KBM-7 (cell line): ENCODE results near the gene HOMEZ.
"Not testable (repeated sequence)": the region's sequence is repeated elsewhere in the genome, so short reads cannot be mapped to it uniquely, and the experiment has no call there.

ENCODE experiments used
- DNase-seq: peaks from one replicate; pipeline ENCODE4 v3.0.0-alpha.2; 2015
- in situ Hi-C: fragments of 300-500 bp; cut with MboI; formaldehyde crosslinking; loops from 2 replicates; pipeline ENCODE4 v1.14.3; 2020; ENCODE audit warnings: low sequenced_read_pairs, low pct_unique_long_range_greater_than_20kb, mixed read lengths

HOMEZ gene

DNA sequence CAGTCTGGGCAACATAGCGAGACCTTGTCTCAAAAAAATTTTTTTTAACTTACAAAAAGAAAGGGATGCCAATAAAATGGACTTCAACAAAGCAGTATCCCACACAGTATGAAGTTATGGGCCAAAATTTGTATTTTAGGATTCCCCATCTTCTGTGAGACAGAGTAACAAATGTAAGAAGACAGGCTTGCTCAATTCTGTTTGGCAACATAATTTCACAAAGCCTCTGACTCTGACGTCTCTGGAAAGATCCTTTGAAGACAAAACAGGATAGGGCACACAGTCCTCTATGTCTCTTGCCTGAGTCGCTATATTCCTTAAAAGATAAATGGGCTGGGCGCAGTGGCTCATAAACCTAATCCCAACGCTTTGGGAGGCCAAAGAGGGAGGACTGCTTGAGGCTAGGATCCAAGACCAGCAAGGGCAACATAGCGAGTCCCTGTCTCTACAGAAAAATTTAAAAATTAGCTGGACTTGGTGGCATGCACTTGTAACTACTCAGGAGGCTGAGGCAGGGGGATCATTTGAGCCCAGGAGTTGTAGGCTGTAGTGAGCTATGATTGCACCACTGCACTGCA lies 1.1 kb upstream of the HOMEZ start:
- DNase-seq: no peak
- in situ Hi-C loops: no loop called here

DNA sequence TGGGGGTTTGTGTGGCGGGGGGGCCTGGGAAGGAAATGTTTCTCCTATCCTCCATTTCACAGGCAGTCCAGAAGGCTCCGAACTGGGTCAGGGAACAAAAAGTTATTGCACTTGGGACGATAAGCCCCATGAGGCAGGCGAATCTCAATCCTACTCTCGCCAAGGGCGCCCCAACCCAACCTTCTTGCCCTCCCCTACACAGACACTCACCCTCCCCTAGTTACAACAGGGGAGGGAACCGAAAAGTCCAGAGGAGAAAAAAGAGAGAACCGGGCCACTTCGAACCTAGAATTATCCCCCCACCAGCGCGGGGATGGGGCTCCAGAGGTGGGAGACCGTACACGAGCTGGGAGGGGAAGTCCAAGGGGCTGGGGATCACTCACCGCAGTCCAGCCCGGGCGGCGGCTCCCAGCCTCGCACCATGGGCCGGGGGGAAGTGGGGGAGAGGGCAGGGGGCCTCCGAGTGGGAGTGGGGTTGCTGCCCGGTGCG lies 357 bp downstream of the HOMEZ start:
- no peak for DNase-seq
- in situ Hi-C loops: no loop called here

DNA sequence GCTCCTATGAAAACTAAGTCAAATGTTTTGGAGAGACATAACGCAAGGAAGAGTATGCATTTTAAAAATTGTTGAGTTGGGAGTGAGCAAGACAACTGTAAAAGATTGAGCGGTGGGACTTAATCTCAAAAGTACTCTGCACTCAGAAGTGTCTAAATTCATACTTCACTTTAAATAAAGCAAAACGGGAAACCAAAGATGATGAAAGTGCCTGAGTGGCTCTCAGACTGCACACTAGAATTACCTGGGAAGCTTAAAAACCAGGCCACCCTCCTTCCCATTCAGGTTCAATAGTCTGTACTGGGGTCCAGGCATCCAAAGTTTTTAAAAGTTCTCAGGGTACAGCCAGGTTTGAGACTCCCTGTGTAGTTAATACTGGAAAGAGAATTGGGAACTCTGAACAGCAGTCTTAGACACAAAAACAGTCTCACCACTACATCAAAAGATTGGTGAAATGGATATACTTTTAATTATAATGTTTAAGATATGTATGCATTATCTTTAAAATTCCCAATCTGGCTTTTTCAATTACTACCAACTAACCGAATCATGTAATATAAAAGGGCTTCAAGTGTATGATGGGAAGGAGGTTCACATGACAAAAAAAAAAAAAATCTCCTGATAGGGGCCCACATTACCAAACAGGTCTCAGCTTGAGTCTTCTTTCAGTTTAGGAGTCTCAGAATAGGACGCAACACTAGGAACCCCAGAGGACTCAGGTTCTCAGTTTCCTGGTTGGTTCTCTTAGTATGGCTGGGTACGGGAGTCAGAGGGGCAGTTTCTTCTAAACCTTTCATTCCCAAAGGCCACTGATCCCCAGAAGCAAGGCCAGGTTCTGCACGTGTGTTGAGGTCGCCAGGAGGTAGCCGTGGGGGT lies 1.0 kb downstream of the HOMEZ start:
- peak; percentile 22 for DNase-seq
- in situ Hi-C loops: no loop called here

DNA sequence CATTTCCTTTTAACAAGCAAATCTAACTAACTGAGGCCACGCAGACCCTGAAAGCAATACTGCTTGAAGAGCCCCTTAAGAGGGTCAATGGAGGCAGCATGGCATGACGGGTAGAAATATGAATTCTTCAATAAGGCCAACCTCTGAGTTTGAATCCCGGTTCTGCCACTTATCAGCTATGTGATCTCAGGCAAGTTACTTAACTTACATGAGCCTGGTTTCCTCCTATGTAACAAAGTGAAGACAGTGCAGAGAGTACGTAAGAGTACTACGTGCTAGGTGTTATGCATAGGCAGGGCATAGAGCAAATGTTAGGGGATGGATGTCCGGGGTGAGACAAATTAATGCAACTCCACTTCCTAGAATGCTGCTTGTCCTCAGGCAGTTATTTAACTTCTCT lies 4.7 kb downstream of the HOMEZ start:
- no peak for DNase-seq
- in situ Hi-C loops: no loop called here

DNA sequence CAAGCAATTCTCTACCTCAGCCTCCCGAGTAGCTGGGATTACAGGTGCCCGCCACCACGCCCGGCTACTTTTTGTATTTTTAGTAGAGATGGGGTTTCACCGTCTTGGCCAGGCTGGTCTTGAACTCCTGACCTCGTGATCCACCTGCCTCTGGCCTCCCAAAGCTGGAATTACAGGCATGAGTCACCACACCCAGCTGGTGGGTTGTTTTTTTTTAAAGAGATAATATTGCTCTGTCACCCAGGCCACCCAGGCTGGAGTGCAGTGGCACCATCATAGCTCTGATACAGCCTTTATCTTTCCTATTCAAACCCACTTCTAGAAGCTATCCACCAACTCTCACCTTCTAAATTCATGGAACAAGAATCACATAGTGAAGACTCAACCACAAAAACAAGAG lies 8.0 kb downstream of the HOMEZ start:
- in situ Hi-C loops, DNase-seq: not testable (repeated sequence)

DNA sequence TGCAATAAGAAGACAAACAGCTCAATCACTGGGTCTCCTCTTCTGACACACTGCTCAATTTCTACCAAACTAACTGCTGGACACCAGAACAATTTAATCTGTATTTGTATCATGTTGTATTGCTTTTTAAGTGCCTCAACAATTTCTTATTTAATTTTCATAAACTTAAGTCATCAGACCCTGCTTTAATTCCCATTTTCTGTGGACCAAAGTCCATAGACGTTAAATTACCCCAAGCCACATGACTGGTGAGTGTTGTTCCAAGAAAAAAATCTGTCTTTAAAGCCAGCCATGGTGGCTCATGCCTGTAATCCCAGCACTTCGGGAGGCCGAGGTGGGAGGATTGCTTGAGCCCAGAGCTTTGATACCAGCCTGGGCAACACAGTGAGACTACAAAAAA lies 8.7 kb downstream of the HOMEZ start:
- in situ Hi-C loops: no loop called here
- DNase-seq: no peak

DNA sequence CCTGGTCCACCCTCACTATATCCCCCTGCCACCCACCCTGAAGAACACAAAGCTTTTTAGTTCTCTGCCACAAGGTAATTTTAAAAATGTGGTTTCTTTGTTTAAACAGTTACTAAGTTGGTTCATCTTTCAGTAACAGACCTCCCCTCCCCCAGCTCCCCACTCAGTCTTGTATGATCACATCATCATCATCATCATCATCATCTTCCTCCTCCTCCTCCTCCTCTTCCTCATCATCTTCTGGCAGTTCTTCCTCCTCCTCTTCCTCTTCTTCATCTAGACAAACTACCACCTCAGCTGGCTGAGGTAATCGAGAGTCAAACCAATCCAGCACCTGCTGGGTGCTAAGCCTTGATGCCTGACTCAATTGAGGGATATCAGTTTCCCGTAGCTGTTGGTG lies 10.5 kb downstream of the HOMEZ start:
- in situ Hi-C loops: no loop called here
- DNase-seq: no peak

DNA sequence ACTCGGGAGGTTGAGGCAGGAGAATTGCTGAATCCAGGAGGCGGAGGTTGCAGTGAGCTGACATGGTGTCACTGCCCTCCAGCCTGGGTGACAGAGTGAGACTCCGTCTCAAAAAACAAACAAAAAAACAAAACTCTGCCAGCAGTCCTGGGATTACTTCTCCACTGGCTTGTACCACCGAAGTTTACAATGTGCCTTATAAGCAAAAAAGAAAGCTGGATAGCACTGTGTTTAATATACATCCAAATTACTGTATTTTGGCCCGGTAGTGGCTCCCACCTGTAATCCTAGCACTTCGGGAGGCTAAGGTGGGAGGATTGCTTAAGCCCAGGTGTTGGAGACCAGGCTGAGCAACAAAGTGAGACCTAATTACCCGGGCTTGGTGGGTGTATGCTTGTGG lies 16.7 kb downstream of the HOMEZ start:
- in situ Hi-C loops: no loop called here
- no peak for DNase-seq

DNA sequence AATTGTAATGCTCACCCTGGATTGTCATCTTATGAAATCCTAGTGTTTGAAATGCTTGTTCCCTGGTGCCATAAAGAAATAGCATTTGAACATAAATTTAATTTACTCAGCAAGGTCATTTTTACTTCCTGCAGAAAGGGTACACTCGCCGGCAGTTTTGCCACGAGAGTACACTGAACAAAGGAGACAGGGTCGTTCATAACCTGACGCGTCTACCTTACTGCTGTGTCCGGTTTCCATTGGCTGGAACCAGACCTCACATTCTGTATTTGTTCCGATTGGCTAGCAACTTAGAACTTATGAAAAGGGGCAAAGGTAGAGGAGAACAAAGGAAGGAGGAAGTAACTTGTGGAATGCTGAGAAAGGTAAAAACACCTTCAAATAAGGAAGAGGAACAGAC lies 25.1 kb downstream of the HOMEZ start:
- not testable (repeated sequence) for DNase-seq

DNA sequence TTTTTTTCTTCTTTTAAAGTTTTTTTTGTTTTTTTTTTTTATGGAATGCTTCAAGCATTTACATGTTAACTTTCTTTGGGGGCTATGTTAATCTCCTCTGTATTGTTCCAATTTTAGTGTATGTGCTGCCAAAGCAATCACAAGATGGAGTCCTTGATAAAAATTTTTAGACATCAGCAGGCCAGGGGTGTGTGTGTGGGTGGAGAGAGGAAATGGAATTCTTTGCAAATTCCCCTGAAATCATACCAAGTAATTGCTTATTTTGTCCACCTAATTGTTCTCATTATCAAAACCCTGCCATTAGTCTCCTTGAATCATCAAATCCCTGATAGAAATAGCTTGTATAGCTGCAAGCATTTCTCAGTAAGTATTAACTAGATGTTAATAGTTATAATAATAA lies 26.5 kb downstream of the HOMEZ start:
- no peak for DNase-seq
- in situ Hi-C loops: no loop called here

More for the DNA sequence above, 25.1 kb downstream of the HOMEZ start:
- in situ Hi-C loops: not testable (repeated sequence)

DNA sequence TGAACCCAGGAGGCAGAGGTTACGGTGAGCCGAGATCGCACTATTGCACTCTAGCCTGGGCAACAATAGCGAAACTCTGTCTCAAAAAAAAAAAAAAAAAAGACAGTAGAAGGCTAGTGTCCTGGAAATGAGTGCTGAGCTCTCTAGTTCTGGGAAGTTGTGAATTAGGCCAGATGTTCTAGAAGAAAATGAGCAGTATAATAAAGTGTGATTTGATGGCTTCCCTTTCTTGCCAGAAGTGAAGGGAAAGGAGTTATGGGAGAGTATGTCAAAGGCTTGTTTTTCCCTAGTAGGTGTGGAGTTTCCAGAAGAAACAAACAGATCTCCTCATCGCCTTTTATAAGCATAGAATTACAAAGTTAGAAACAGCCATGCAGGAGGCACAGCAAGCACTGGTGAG lies 27.7 kb downstream of the HOMEZ start:
- DNase-seq: no peak
- in situ Hi-C loops: no loop called here

DNA sequence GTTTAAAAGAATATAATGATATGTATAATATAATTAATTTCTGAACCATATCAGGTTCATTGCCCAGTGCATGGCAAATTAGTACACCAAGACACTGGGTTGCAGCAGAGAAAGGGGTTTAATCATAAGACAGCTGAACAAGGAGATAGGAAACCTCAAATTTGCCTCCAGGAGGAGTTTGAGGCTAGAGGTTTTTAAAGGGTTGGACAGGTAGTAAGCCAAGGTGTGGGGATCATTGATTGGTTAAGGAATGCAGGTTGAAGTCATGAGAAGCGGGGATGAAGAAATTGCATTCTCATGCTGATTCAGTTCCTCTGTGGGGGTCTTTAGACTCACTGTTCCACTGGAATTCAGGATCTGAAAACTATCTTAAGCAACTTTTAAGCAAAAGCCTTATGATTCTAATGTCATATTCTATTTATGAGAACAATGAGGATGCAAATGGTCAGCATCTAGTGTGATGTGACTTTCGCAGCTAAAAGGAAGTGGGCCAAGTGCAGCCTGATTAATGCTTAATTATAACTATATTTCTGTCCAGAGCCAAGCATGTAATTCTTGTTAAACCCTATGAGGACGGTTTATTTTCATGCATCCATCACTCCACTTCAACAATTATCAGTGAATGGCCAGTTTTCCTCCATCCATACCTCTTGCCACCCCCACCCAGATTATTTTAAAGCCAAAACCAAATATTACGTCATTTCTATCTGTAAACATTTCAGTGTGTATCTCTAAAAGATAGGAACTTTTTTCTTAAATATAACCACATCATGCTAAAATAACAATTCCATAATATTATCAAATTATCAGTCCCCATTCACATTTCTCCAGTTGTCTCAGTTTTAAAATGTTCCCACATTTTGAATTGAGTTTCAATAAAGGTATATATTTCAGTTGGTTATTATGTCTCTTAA lies 33.3 kb downstream of the HOMEZ start:
- in situ Hi-C loops: no loop called here
- no peak for DNase-seq

DNA sequence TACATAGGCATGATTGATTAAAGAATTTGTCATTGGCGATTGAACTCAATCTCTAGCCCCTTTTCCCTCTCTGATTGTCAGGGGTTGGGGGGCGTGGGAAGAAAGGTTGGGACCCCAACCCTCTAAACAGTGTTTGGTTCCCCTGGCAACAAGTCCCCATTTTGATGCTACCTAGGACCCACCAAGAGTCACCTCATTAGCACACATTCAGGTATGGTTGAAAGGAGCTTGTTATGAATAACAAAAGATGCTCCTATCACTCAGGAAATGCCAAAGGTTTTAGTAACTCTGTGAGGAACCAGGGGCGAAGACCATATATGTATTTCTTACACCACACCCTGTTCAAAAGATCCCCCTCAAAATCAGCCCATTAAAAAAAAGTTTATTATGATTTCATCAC lies 33.9 kb downstream of the HOMEZ start:
- in situ Hi-C loops: no loop called here
- no peak for DNase-seq

DNA sequence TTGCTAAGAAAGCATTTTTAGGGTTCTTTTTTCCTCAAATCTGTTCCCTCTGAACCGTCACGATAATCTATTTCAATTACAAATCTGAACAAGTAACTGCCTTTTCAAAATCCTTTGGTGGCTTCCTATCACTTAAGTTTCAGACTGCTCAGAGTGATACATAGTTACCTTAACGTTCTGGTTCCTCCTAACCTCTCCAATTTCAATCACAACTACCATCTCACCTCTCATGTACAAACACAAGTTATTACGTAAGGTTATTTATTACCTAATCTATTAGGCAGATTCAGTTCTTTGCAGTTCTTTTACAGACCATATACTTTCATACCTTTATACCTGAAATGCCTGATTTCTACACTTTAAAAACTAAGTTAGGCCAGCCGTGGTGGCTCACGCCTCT lies 36.1 kb downstream of the HOMEZ start:
- in situ Hi-C loops: no loop called here
- no peak for DNase-seq

DNA sequence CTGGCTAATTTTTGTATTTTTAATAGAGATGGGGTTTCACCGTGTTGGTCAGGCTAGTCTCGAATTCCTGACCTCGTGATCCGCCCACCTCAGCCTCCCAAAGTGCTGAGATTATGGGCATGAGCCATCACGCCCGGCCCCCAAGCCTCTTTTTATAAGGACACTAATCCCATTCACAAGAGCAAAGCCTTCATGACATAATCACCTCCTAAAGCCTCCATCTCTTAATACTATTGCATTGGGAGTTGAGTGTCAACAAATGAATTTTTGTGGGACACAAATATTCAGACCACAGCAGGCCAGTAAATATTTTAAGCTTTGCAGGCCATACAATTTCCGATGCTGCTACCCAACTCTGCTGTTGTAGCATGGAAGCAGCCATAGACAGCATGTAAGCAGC lies 37.3 kb downstream of the HOMEZ start:
- no peak for DNase-seq
- in situ Hi-C loops: no loop called here

DNA sequence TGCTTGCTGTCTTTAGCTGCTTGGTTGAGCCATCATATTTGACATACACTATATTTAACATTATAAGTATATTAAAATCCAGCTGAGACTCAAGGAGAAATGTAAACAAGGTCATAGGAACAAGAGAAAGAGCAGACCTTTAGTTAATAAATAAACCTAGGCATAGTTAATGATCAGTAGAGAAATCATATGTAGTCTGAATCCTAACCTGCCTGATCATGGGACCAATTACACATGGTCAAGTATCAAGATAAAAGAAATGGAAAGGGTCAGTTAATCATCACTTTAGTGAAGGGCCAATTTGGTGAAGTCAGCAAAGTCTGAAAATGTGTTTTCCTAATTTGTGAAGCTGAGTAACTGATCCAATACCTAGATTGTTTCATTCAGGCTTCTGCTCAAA lies 40.6 kb downstream of the HOMEZ start:
- in situ Hi-C loops: no loop called here
- DNase-seq: no peak

DNA sequence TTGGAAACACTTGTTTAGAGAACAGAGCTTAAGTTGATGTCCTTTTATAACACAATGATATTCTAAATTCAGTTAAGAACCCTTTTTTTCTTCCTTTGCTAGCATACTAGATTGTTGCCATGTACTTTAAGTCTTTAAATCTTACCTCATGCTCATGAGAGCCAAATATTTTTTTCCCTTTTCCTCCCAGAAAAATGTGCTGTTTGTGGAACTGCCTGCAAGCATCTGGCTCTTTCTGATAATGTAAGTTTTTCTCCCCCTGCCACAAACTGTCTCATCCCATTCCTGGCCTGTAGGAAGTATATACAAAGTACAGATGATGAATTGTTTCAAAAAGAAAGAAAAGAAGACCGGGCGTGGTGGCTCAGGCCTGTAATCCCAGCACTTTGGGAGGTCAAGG lies 42.9 kb downstream of the HOMEZ start:
- DNase-seq: no peak
- in situ Hi-C loops: no loop called here

DNA sequence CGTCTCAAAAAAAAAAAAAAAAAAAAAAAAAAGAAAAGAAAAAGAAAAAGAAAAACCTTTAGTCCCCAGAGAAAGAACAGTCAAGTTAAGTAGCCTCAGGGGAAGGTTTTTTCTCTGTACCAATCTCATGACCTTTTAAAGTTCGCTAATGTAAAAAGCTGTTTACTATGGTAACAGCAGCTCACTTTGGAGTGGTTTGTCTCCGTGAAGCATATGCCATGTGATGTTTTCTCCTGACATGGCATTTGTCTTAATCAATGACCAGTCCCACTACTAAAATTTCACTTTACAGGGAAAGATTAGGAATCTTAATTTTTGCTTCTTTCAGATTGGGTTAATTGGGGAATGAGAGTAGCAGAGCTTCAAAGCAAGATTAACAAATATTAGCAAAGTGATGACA lies 43.9 kb downstream of the HOMEZ start:
- no peak for DNase-seq

DNA sequence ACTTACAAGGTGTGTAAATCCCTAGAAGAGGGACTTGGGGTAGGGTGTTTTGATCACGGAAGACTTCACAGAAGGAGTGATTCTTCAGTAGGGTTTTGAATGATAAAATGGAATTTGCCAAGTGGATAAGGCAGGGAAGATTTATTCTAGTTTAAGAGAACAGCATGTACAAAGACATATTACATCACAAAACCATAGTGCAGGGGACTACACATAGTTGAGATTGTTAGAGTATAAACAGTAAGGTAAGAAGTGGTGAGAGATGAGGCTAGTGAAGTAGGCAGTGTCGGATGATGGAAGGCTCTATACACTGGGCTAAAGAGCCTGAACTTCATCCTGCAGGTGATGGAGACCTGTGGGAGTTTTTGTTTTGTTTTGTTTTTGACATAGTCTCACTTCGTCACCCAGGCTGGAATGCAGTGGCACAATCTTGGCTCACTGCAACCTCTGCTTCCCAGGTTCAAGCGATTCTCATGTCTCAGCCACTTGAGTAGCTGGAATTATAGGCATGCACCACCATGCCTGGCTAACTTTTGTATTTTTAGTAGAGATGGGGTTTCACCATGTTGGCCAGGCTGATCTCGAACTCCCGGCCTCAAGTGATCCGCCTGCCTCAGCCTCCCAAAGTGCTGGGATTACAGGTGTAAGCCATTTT lies 44.7 kb downstream of the HOMEZ start:
- DNase-seq, in situ Hi-C loops: not testable (repeated sequence)

More for the DNA sequence above, 43.9 kb downstream of the HOMEZ start:
- in situ Hi-C loops: no loop called here
